HepG2 (cell line): ENCODE data around the gene MT1HL1. TPM values are rescaled to one million over a fixed set of nuclear protein-coding genes. Genes with fewer than 3 reads are reported as not detected.

Source experiments
- ATAC-seq: fragments of 200-7000 bp; cut with Tn5 transposase; 3 replicates; pipeline ENCODE4 v1.9.1; 2020; ENCODE audit warnings: mild to moderate bottlenecking, moderate library complexity
- BruUV-seq: library from RNA; stranded (reverse); fragments of 400-500 nt; replicated peaks from 2 replicates; lab custom pipeline; 2021; lab: Mats Ljungman, UMichigan
- CTCF ChIA-PET: fragments of 300-600 bp; formaldehyde crosslinking; extraction: SDS; loops from one replicate; lab custom pipeline; 2021; ENCODE audit warnings: low total read pairs, inconsistent platforms, low intra/inter-chr PET ratio; lab: Yijun Ruan, JAX
- POLR2A ChIA-PET: fragments of 350-600 bp; sonication (Branson Sonifier 250); formaldehyde crosslinking; loops from one replicate; lab custom pipeline; 2020; ENCODE audit warnings: antibody characterized with exemption, inconsistent platforms; lab: Yijun Ruan, JAX
- DNase-seq: peaks from one replicate; pipeline ENCODE4 v3.0.0-alpha.2; 2015; ENCODE audit warnings: low spot score
- FAIRE-seq: peaks from 3 replicates; lab custom pipeline; 2011; peaks lifted over from hg19 to GRCh38; lab: Jason Lieb, UNC
- H2AFZ ChIP-seq: one replicate; pipeline ENCODE4 v1.6.1; 2011; ENCODE audit warnings: low read length, inconsistent platforms
- H3K27ac ChIP-seq: fragments of 300-600 bp; 3 replicates; pipeline ENCODE4 v1.8.0; 2011; ENCODE audit warnings: mixed run types, mild to moderate bottlenecking, mixed read lengths, low read length, inconsistent platforms; ENCODE audit not compliant: insufficient read depth; ENCODE audit errors: extremely low read length
- H3K27me3 ChIP-seq, 2 experiments: fragments of 200-600 bp in 1 of 2; 2 replicates in 1 of 2; 3 replicates in 1 of 2; pipeline versions ENCODE4 v1.6.0 to v1.8.0; 2011; ENCODE audit warnings: low read length in 2 of 2, mild to moderate bottlenecking in 2 of 2, moderate library complexity in 2 of 2, inconsistent platforms in 1 of 2; ENCODE audit not compliant: insufficient read depth in 2 of 2, control insufficient read depth in 1 of 2
- H3K36me3 ChIP-seq, 2 experiments: fragments of 200-600 bp in 1 of 2; replicated peaks in 1 of 2; 2 replicates in 1 of 2; 3 replicates in 1 of 2; pipeline versions ENCODE4 v1.5.1 to v1.8.0; 2011; ENCODE audit warnings: low read length in 2 of 2, inconsistent platforms in 1 of 2; ENCODE audit not compliant: insufficient read depth in 2 of 2, control insufficient read depth in 1 of 2
- H3K4me1 ChIP-seq: 2 replicates; pipeline ENCODE4 v1.5.1; 2012; ENCODE audit warnings: low read length, inconsistent platforms; ENCODE audit not compliant: insufficient read depth
- H3K4me2 ChIP-seq: 2 replicates; pipeline ENCODE4 v1.6.0; 2011; ENCODE audit warnings: low read depth, low read length, inconsistent platforms
- H3K4me3 ChIP-seq, 3 experiments: fragments of 200-600 bp in 1 of 3; sonication (generic), shearing (Covaris generic) in 1 of 3; replicated peaks in 1 of 3; 2 replicates each; pipeline ENCODE4 v1.5.1; 2011 to 2016; ENCODE audit warnings: low read length in 3 of 3, inconsistent platforms in 2 of 3, low read depth in 2 of 3, mild to moderate bottlenecking in 2 of 3, control low read depth in 1 of 3, mixed read lengths in 1 of 3; ENCODE audit not compliant: insufficient read depth in 1 of 3
- H3K79me2 ChIP-seq: one replicate; pipeline ENCODE4 v1.6.1; 2011; ENCODE audit warnings: low read length, inconsistent platforms; ENCODE audit not compliant: insufficient read depth
- H3K9ac ChIP-seq: 2 replicates; pipeline ENCODE4 v1.6.0; 2011; ENCODE audit warnings: mild to moderate bottlenecking, low read depth, low read length, inconsistent platforms; ENCODE audit not compliant: insufficient read depth
- H3K9me3 ChIP-seq: 2 replicates; pipeline ENCODE4 v1.5.1; 2012; ENCODE audit warnings: mild to moderate bottlenecking, low read length
- H4K20me1 ChIP-seq: 2 replicates; pipeline ENCODE4 v1.6.0; 2011; ENCODE audit warnings: inconsistent platforms, mild to moderate bottlenecking, low read length, moderate library complexity; ENCODE audit not compliant: insufficient read depth
- CTCF ChIP-seq: sonication (generic); formaldehyde crosslinking; IDR thresholded peaks from 2 replicates; pipeline ENCODE4 v1.5.0; 2020; ENCODE audit warnings: mild to moderate bottlenecking, missing genetic modification reagents, moderate library complexity
- FOXO4 ChIP-seq: sonication (generic); formaldehyde crosslinking; conservative IDR thresholded peaks from 2 replicates; pipeline ENCODE4 v1.8.1; 2023; ENCODE audit warnings: missing genetic modification reagents
- KLF9 ChIP-seq: IDR thresholded peaks from 2 replicates; pipeline ENCODE4 v1.6.1; 2016; ENCODE audit warnings: low read depth
- NBN ChIP-seq: fragments of 450-650 bp; conservative IDR thresholded peaks from 2 replicates; pipeline ENCODE4 v1.6.1; 2017
- RFXANK ChIP-seq: IDR thresholded peaks from 2 replicates; pipeline ENCODE4 v1.6.1; 2016
- SMARCE1 ChIP-seq: fragments of 450-650 bp; IDR thresholded peaks from 2 replicates; pipeline ENCODE4 v1.6.1; 2017; ENCODE audit warnings: borderline replicate concordance
- YEATS4 ChIP-seq: sonication (generic); formaldehyde crosslinking; IDR thresholded peaks from 2 replicates; pipeline ENCODE4 v1.4.0; 2020; ENCODE audit warnings: missing genetic modification reagents, borderline replicate concordance
- ZBTB39 ChIP-seq: sonication (generic); formaldehyde crosslinking; IDR thresholded peaks from 2 replicates; pipeline ENCODE4 v1.5.0; 2020; ENCODE audit warnings: missing genetic modification reagents
- ZHX1 ChIP-seq: sonication (generic); formaldehyde crosslinking; IDR thresholded peaks from 2 replicates; pipeline ENCODE4 v1.8.1; 2022; ENCODE audit warnings: low read depth, mild to moderate bottlenecking, missing genetic modification reagents
- ZNF326 ChIP-seq: sonication (generic); formaldehyde crosslinking; IDR thresholded peaks from 2 replicates; pipeline ENCODE4 v1.4.0; 2020; ENCODE audit warnings: missing genetic modification reagents, borderline replicate concordance
- ZNF510 ChIP-seq: sonication (generic); formaldehyde crosslinking; IDR thresholded peaks from 2 replicates; pipeline ENCODE4 v1.4.0; 2020; ENCODE audit warnings: low read depth, mild to moderate bottlenecking, missing genetic modification reagents
- ZNF7 ChIP-seq: IDR thresholded peaks from 2 replicates; pipeline ENCODE4 v1.6.1; 2016; ENCODE audit warnings: missing biosample characterization, missing genetic modification reagents
- ZNF790 ChIP-seq: sonication (generic); formaldehyde crosslinking; IDR thresholded peaks from 2 replicates; pipeline ENCODE4 v1.8.0; 2022; ENCODE audit warnings: missing genetic modification reagents, mild to moderate bottlenecking, borderline replicate concordance
- ZSCAN31 ChIP-seq: sonication (generic); formaldehyde crosslinking; IDR thresholded peaks from 2 replicates; pipeline ENCODE4 v1.5.0; 2020; ENCODE audit warnings: low read depth, mild to moderate bottlenecking, missing genetic modification reagents
- ZSCAN5A ChIP-seq: sonication (generic); formaldehyde crosslinking; IDR thresholded peaks from 2 replicates; pipeline ENCODE4 v1.8.0; 2022; ENCODE audit warnings: mild to moderate bottlenecking, missing genetic modification reagents, borderline replicate concordance
- WGBS: methylation state at CpG from one replicate; pipeline ENCODE4 v1.1.6; 2017; ENCODE audit warnings: low lambda C conversion rate; 5-methylcytosine and 5-hydroxymethylcytosine counted together
- in situ Hi-C: cut with HindIII; loops from 2 replicates; pipeline ENCODE4 v1.10.0; 2017; ENCODE audit warnings: low pct_unique_long_range_greater_than_20kb; ENCODE audit not compliant: extremely low pct_ligation_motif_present
- intact Hi-C: fragments of 100-400 bp; cut with micrococcal nuclease; formaldehyde crosslinking; loops from one replicate; pipeline ENCODE4 v1.10.0; 2022; ENCODE audit not compliant: unreplicated experiment
- polyA plus RNA-seq, 8 experiments: library from polyadenylated mRNA; depleted of rRNA in 3 of 8; stranded (reverse) in 7 of 8; unstranded in 1 of 8; fragments of >200 nt; fragmentation: Illumina TruSeq in 4 of 8; extraction: Trizol in 4 of 8; gene quantifications; 2 replicates each; pipeline versions ENCODE4 v1.2.1 to v1.2.3, GENCODE V29; 2011 to 2016; ENCODE audit warnings: low read depth in 4 of 8, missing spikeins in 1 of 8, mixed read lengths in 1 of 8; ENCODE audit not compliant: insufficient read depth in 1 of 8
- total RNA-seq, 5 experiments: library from RNA; depleted of rRNA; stranded (reverse); fragments of >200 nt; fragmentation: Illumina TruSeq; extraction: Trizol; gene quantifications; 2 replicates each; pipeline ENCODE4 v1.2.3, GENCODE V29; 2016; ENCODE audit warnings: low read depth in 1 of 5

Gene MT1HL1
- total and polyA plus RNA-seq, 2 of the 13 experiments (the other 11 are each of a cell fraction or from before 2014, with no cell fraction given): not detected

- H3K27ac ChIP-seq: no peak overlapping the region
- no peaks in the 10 kb centered on the region for H3K4me1 ChIP-seq
- no peak for TF ChIP-seq FOXO4 (CRISPR knock-in tag)
- no peak for TF ChIP-seq ZNF326 (CRISPR knock-in tag)
- TF ChIP-seq CTCF (CRISPR knock-in tag): no peak
- TF ChIP-seq ZSCAN31 (CRISPR knock-in tag): no peak
- no peak for TF ChIP-seq SMARCE1
- no peak for TF ChIP-seq ZBTB39 (CRISPR knock-in tag)
- TF ChIP-seq ZNF7: no peak
- no peak for TF ChIP-seq YEATS4 (CRISPR knock-in tag)
- no peak for TF ChIP-seq ZNF790 (CRISPR knock-in tag)
- TF ChIP-seq ZSCAN5A (CRISPR knock-in tag): no peak
- TF ChIP-seq RFXANK: no peak
- TF ChIP-seq ZNF510: no peak
- TF ChIP-seq ZHX1 (CRISPR knock-in tag): no peak
- no peak for TF ChIP-seq NBN
- no peak for TF ChIP-seq KLF9 (CRISPR knock-in tag)
- no peaks in the 10 kb centered on the region for H3K36me3 ChIP-seq
- H3K27me3 ChIP-seq: no peaks in the 10 kb centered on the region
- H3K4me3 ChIP-seq: no peak overlapping the region
- no peak overlapping the region for H3K9ac ChIP-seq
- H3K9me3 ChIP-seq: no peaks in the 10 kb centered on the region
- intact Hi-C loops (no loop called here), in situ Hi-C loops (no loop called here)
- WGBS: 60% methylated on average over 8 of the region's 10 CpGs
- H4K20me1 ChIP-seq: no peaks in the 10 kb centered on the region
- H3K4me2 ChIP-seq: no peak overlapping the region
- no peaks in the 10 kb centered on the region for H3K79me2 ChIP-seq
- no TSS peak for BruUV-seq
- FAIRE-seq: no peak
- ATAC-seq: no peak
- ChIA-PET CTCF (no interaction called here), POLR2A (no interaction called here)
- H2AFZ ChIP-seq: no peak overlapping the region
- no peak for DNase-seq
These were observed 21.3 kb upstream of the MT1HL1 start for GRCh38 chr1:237025358-237026074.
